Suppressor macrophage treated with lipopolysaccharide for 1 hour (primary cell): ENCODE data around the gene PDE6B.
"Not testable (repeated sequence)": the region's sequence is repeated elsewhere in the genome, so short reads cannot be mapped to it uniquely, and the experiment has no call there.

Experiments used
- DNase-seq, 3 donors: peaks; one replicate each; pipeline ENCODE4 v3.0.0-alpha.2; 2020 to 2022

Gene PDE6B

GRCh38 chr4:658681-659667, 33.6 kb downstream of the PDE6B start:
- no peak for DNase-seq

DNA sequence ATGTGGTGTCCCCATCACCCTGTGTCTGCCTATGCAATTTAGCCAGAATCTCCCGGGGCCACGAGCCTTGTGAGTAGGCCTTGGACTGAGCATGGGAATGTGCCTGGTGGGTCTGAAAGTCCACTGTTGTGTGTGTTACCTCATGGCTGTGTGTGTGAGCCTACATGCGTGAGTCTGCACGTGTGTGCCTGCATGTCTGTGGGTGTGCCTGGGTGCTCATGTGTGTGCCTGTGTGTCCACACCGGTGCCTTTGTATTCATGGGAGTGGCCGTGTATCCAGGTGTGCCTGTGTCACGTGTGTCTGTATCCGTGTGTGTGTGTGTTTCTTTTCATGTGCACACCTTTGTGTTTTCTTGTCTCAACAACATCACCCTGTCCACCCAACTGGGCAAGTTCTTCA, 34.5 kb downstream of the PDE6B start:
- DNase-seq = no peak

DNA sequence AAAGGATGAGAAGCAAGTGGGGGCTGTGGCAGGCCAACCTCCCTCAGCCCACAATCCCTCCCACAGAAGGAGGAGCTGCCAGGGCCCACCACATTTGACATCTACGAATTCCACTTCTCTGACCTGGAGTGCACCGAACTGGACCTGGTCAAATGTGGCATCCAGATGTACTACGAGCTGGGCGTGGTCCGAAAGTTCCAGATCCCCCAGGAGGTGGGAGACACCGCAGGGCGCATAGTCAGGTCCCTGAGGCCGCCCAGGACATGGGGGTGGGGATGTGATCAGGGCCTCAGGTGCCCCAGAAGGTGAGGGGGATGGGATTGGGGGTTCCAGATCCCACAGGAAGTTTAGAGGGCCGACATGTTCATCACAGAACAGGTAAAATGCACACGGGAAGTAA, 35.0 kb downstream of the PDE6B start:
- DNase-seq = no peak

- no peak for DNase-seq
These were observed 35.9 kb downstream of the PDE6B start for GRCh38 chr4:661231-661630.

DNA sequence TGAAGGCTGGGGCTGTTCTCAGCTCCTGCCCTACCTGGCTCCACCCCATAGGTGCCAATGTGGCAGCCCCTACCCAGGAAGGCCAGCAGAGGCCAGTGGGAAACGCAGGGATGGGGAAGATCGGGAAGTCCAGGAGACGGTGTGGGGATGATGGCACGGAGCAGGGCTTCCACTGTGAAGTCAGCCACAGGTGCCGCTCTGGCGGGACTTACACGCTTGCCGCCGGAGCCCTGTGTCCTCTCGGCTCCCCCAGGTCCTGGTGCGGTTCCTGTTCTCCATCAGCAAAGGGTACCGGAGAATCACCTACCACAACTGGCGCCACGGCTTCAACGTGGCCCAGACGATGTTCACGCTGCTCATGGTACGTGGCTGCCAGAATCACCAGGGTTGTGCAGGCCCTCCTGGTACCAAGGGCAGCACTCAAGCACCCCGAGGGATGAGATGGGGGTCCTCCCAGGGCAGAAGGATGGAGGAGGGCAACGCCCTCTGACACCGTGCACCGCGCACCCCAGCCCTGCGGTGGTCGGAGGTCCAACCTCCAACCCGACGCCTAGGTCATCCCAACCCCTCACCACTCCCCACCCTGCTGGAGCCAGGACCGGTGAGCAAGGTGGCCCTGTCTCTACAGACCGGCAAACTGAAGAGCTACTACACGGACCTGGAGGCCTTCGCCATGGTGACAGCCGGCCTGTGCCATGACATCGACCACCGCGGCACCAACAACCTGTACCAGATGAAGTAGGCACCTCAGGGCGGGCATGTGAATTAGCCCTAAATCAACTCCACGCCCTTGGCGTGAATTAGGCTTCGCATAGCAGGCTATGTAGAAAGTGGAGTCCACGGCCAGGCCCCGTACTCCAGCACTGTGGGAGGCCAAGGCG, 36.7 kb downstream of the PDE6B start:
- no peak for DNase-seq

DNA sequence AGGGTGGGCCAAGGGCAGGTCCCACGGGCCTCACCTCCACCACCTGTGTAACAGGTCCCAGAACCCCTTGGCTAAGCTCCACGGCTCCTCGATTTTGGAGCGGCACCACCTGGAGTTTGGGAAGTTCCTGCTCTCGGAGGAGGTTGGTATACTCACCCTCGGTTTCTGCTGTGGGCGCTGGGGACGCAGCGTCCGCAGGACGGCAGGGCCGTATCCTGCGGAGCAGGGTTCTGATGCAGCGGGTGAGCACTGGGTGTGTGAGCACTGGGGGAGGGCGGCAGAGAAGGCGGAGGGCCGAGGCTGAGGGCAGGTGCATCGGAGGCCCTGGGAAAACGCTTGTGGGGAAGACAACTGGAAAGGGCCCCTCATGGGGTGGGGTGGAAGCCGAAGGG, 37.7 kb downstream of the PDE6B start:
- DNase-seq = no peak

- peak; percentile 37 to 64 (median 41) for DNase-seq
These were observed 38.4 kb downstream of the PDE6B start for GRCh38 chr4:663438-664428.

DNA sequence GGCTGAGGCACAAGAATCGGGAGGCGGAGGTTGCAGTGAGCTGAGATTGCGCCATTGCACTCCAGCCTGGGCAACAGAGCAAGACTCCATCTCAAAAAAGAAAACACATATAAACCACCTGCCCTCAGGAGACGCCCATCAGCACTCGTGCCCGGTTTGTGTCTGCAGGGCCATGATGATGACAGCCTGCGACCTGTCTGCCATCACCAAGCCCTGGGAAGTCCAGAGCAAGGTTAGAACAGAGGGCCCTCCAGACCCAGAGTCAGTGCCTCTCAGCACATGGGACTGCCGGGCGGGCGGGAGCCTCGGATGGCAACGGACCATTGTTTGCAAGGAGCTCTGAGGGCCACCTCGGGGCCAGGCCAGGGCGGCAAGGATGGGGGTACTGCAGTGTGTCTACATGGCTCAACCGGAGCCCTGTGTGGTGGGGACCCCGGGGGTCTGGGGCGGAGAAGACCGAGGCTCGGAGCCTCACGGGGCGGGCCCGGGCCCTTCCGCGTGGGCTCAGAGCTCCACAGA, 39.4 kb downstream of the PDE6B start:
- DNase-seq = no peak

DNA sequence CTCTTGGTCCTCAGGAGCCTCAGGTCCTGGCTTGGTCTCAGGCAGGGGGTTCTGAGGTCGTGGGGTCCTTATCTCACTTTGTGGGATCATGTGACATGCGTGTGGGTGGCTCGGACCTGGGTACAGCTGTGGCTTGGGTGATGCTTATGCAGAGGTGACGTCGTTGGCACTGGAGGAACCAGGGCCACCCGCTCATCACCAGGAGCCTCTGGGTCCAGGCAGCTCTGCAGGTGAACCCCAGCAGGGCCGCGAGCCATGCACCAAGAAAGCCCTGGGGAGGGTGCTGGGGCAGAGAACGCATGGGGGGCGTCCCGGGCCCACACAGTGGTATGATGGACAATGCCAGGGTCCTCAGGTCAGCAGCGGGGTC, 40.0 kb downstream of the PDE6B start:
- no peak for DNase-seq

- no peak for DNase-seq
These were observed 40.5 kb downstream of the PDE6B start for GRCh38 chr4:665751-666435.

DNA sequence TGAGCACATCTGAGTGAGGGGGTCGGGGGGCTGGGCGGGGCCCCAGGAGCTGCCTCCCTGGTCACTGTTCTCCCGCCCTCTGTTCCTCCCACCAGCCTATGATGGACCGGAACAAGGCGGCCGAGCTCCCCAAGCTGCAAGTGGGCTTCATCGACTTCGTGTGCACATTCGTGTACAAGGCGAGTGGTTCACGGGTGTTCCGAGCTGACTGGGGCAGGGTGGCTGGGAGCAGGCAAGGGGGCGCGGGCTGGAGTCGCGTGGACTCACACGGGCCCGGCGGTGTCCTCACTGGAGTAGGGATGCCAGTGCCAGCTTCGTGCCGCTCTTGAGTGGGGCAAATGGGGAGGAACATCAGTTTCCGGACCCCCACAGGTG, 41.0 kb downstream of the PDE6B start:
- DNase-seq = no peak

GRCh38 chr4:666822-667544, 41.6 kb downstream of the PDE6B start:
- no peak for DNase-seq

DNA sequence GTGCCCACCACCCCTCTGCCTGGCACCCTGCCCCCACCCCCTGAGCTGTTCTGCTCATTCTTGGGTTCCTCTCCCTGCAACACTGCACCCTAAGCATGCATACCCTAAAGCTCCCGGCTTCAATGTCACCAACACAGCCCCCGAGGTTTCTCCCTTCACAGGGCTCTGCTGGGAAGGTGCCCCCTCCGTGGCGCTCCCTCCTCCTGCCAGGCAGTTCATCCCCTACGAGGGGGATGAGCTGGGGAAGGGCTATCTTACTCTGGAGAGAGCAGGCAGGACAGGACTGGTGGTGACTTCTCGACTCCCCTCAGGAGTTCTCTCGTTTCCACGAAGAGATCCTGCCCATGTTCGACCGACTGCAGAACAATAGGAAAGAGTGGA, 42.2 kb downstream of the PDE6B start:
- no peak for DNase-seq

DNA sequence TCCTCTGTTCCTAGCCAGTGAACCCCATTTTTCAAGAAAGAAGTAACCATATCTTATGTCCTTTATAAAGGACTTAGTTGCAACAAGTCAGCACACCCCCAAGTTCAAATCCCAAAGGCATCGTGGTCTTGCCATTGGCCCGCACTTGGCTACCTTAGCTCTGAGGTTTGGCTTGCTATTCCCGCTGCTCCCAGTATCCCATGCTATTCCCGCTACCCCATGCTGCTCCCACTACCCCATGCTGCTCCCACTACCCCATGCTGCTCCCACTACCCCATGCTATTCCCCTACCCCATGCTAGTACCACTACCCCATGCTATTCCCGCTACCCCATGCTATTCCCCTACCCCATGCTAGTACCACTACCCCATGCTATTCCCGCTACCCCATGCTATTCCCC, 42.8 kb downstream of the PDE6B start:
- DNase-seq = not testable (repeated sequence)

- DNase-seq = not testable (repeated sequence)
These were observed 44.6 kb downstream of the PDE6B start for GRCh38 chr4:669806-670559.

- no peak for DNase-seq
These were observed 46.4 kb downstream of the PDE6B start for GRCh38 chr4:671769-672168.

- DNase-seq = peak; percentile 37 to 76 (median 52)
These were observed 48.1 kb downstream of the PDE6B start for GRCh38 chr4:673349-674091.

- peak; percentile 97 to 99 (median 99) for DNase-seq
These were observed 49.0 kb downstream of the PDE6B start, which contains the start of the genes ATP5ME and MYL5 for GRCh38 chr4:674172-675035. ATP5ME (minus strand) TSS chr4:674276; CDS start chr4:674247, 29 bp downstream. MYL5 (plus strand) TSS chr4:674542; CDS start chr4:678027, 3,485 bp downstream.
